GM03348 (cell line): ENCODE data around the gene MAX.

Experiments used
- DNase-seq: peaks from one replicate; pipeline ENCODE4 v3.0.0; 2012; ENCODE audit warnings: low spot score

MAX gene

GRCh38 chr14:65102441-65103149 is at the start of gene MAX:
TSS of gene MAX (minus strand) at chr14:65102517. CDS start at chr14:65102339, 178 bp downstream.
- DNase-seq, result peak; percentile 99

GRCh38 chr14:65151609-65151956 is 49.3 kb upstream of the MAX start:
- DNase-seq, result no peak

- DNase-seq, result no peak
These were observed 48.7 kb upstream of the MAX start for GRCh38 chr14:65150898-65151608.

- no peak for DNase-seq
These were observed 46.8 kb upstream of the MAX start for GRCh38 chr14:65149116-65149515.

- DNase-seq, result no peak
These were observed 41.9 kb upstream of the MAX start for GRCh38 chr14:65144170-65144569.

- DNase-seq, result no peak
These were observed 40.8 kb upstream of the MAX start for GRCh38 chr14:65142914-65143625.

GRCh38 chr14:65142429-65142828 is 40.1 kb upstream of the MAX start:
- no peak for DNase-seq

GRCh38 chr14:65141523-65141922 is 39.2 kb upstream of the MAX start:
- DNase-seq, result no peak

- DNase-seq, result peak; percentile 58
These were observed 35.5 kb upstream of the MAX start for GRCh38 chr14:65137648-65138307.

- no peak for DNase-seq
These were observed 32.6 kb upstream of the MAX start for GRCh38 chr14:65134651-65135579.

GRCh38 chr14:65132855-65133254 is 30.5 kb upstream of the MAX start:
- DNase-seq, result no peak

GRCh38 chr14:65131301-65131701 is 29.0 kb upstream of the MAX start:
- DNase-seq, result peak; percentile 40

GRCh38 chr14:65128096-65128495 is 25.8 kb upstream of the MAX start:
- DNase-seq, result no peak

GRCh38 chr14:65117769-65118745 is 15.7 kb upstream of the MAX start:
- no peak for DNase-seq

GRCh38 chr14:65115615-65116014 is 13.3 kb upstream of the MAX start:
- no peak for DNase-seq

GRCh38 chr14:65110525-65110924 is 8.2 kb upstream of the MAX start:
- no peak for DNase-seq

GRCh38 chr14:65109357-65109756 is 7.0 kb upstream of the MAX start:
- no peak for DNase-seq

GRCh38 chr14:65107200-65107599 is 4.9 kb upstream of the MAX start:
- DNase-seq, result no peak

GRCh38 chr14:65106736-65107135 is 4.4 kb upstream of the MAX start:
- DNase-seq, result no peak

- no peak for DNase-seq
These were observed 4.0 kb upstream of the MAX start for GRCh38 chr14:65106316-65106715.
